Tibial artery (tissue), 4 donors: ENCODE data around the gene PARN.

Experiments used
- DNase-seq, 2 donors: peaks; one replicate each; pipeline ENCODE4 v3.0.0-alpha.2; 2019
- H3K27ac ChIP-seq, 2 donors: fragments of 200-600 bp; sonication (generic) in 1 of 2; 1 replicate in 1 of 2; 2 replicates in 1 of 2; pipeline ENCODE4 v1.5.1; 2018 to 2019; ENCODE audit warnings: mild to moderate bottlenecking in 1 of 2
- H3K27me3 ChIP-seq, 2 donors: fragments of 200-600 bp; sonication (generic) in 1 of 2; one replicate each; pipeline versions ENCODE4 v1.5.1 to v1.6.0; 2016 to 2019
- H3K36me3 ChIP-seq, 3 donors: fragments of 200-600 bp; sonication (generic) in 2 of 3; one replicate each; pipeline ENCODE4 v1.5.1; 2016 to 2019; ENCODE audit warnings: mild to moderate bottlenecking in 2 of 3
- H3K4me1 ChIP-seq, 4 donors: fragments of 200-600 bp; sonication (generic) in 2 of 4; 1 replicate in 3 of 4; 2 replicates in 1 of 4; pipeline ENCODE4 v1.5.1; 2016 to 2019
- H3K4me3 ChIP-seq, 2 donors: fragments of 200-600 bp; sonication (generic) in 1 of 2; 1 replicate in 1 of 2; 2 replicates in 1 of 2; pipeline ENCODE4 v1.5.1; 2018 to 2019; ENCODE audit warnings: mild to moderate bottlenecking in 2 of 2
- H3K9me3 ChIP-seq, 3 donors: fragments of 200-600 bp; sonication (generic) in 1 of 3; one replicate each; pipeline ENCODE4 v1.5.1; 2016 to 2019
- CTCF ChIP-seq, 2 experiments: fragments of 200-600 bp in 1 of 2; fragments of 450-650 bp in 1 of 2; IDR thresholded peaks; one replicate each; pipeline ENCODE4 v1.5.1; 2017 to 2019; ENCODE audit warnings: antibody characterized with exemption in 2 of 2, mild to moderate bottlenecking in 1 of 2, moderate library complexity in 1 of 2
- intact Hi-C: fragments of 100-400 bp; cut with DNase I; formaldehyde crosslinking; loops from one replicate; pipeline ENCODE4 v1.15.0; 2023; ENCODE audit warnings: low total_unique reads

The PARN gene

DNA sequence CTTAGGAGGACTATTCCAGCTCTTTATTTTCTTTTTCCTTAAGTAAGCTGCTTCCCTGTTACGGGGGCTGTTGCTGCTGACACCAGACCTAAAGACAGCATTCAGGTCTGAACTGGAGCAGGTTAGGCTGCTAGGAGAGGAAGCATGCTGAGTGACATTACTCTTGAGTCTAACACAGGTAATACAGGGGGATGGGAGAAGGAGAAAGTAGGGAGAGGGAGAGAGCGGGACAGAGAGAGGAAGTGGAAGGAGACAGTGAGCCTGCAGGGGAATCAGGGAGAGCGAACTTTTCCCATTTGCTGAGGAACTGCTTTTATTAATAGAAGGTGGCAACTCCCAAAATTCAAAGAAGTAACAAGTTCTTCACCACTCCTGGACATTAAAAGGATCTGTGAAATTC lies 130.9 kb downstream of the PARN start:
- no peak overlapping the region for H3K27ac ChIP-seq
- peaks cover 0 to 41% (median 28%) of the 10 kb centered on the region in 4 donors for H3K4me1 ChIP-seq
- no peaks in the 10 kb centered on the region for H3K9me3 ChIP-seq
- DNase-seq = no peak
- H3K27me3 ChIP-seq = no peaks in the 10 kb centered on the region
- H3K4me3 ChIP-seq = no peak overlapping the region
- intact Hi-C loops = no loop called here
- no peak for TF ChIP-seq CTCF (IDR thresholded peaks at IDR 0.05)
- H3K36me3 ChIP-seq = no peaks in the 10 kb centered on the region

DNA sequence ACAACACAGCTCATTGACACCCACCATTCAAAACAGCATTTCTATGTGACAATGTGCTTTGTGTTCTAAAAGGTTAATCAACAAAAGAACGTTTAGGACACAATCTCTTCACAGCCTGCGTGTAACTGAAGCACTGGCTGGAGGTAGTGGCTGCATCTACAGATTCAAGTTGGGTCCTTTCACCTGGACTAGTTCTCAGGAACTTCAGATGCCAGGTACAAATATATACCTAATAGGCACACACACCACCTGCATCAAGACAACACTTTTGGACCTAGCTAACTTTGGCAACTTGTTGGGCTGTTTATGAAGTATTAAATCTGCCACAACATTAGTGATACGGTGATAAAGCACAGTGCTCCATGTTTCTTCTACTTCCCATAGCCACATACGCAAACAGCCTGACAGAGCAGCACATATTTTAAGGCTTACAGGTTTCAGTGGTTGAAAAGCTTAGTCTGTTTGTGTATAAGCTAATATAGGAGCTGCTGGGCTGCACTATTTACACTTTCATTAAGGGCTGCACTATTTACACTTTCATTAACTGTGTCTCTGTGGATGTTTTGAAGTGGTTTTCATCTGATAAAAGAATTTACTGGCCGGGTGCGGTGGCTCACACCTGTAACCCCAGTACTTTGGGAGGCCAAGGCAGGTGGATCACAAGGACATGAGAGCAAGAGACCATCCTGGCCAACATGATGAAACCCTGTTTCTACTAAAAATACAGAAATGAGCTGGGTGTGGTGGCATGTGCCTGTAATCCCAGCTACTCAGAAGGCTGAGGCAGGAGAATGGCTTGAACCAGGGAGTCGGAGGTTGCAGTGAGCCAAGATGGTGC lies 132.6 kb downstream of the PARN start:
- Histone ChIP-seq H3K36me3 (no peaks in the 10 kb centered on the region), H3K4me3 (no peak overlapping the region), H3K27me3 (no peaks in the 10 kb centered on the region), H3K27ac (no peak overlapping the region), H3K4me1 (peaks cover 0 to 38% (median 25%) of the 10 kb centered on the region in 4 donors), H3K9me3 (no peaks in the 10 kb centered on the region)
- intact Hi-C loops = no loop called here
- TF ChIP-seq CTCF (IDR thresholded peaks at IDR 0.05) = no peak
- no peak for DNase-seq

GRCh38 chr16:14496786-14497185 lies 133.3 kb downstream of the PARN start:
- TF ChIP-seq CTCF (IDR thresholded peaks at IDR 0.05) = no peak
- H3K27ac ChIP-seq = no peak overlapping the region
- peaks cover 0 to 31% (median 19%) of the 10 kb centered on the region in 4 donors for H3K4me1 ChIP-seq
- no peak overlapping the region for H3K4me3 ChIP-seq
- no peak for DNase-seq
- H3K36me3 ChIP-seq = no peaks in the 10 kb centered on the region
- H3K9me3 ChIP-seq = no peaks in the 10 kb centered on the region
- no peaks in the 10 kb centered on the region for H3K27me3 ChIP-seq
- intact Hi-C loops = no loop called here

GRCh38 chr16:14496047-14496770 lies 133.9 kb downstream of the PARN start:
- H3K27me3 ChIP-seq = no peaks in the 10 kb centered on the region
- H3K36me3 ChIP-seq = no peaks in the 10 kb centered on the region
- H3K27ac ChIP-seq = no peak overlapping the region
- TF ChIP-seq CTCF (IDR thresholded peaks at IDR 0.05) = no peak
- H3K9me3 ChIP-seq = no peaks in the 10 kb centered on the region
- no peak for DNase-seq
- H3K4me3 ChIP-seq = no peak overlapping the region
- H3K4me1 ChIP-seq = peaks cover 0 to 26% (median 15%) of the 10 kb centered on the region in 4 donors
- intact Hi-C loops = no loop called here

DNA sequence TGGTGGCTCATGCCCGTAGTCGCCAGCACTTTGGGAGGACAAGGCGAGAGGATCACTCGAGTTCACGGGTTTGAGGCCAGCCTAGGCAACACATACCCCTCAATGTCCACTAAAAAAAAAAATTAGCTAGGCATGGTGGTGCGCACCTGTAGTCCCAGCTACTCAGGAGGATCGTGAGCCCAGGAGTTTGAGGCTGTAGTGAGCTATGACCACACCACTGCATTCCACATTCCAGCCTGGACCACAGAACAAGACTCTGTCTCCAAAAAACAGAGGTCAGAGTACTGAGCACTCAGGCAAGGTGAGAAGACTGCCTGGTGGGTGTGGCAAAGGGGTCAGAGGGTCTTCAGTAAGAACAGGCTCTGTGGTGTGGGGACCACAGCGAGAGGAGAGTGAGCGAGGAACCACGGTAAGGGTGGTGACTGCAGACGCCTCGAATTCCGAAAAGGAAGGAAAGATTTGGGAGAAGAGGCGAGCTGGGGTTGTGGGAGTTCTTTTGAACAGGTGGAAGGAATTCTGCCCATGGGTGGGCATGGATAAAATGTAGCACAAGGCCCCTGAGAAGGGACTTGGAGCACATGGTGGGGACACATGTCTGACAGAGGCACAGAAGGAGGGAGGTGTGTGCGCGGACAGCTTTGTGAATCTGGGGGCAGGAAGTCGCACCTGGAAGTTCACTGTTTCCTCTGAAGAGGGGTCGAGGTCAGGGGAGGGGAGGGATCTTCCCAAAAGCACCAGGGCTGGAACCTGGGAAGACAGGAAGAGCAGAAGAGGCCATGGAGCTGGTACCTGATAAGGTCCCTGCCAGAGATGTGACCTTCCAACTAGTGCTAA lies 134.6 kb downstream of the PARN start:
- Histone ChIP-seq H3K4me3 (no peak overlapping the region), H3K27ac (no peak overlapping the region), H3K27me3 (no peaks in the 10 kb centered on the region), H3K36me3 (no peaks in the 10 kb centered on the region), H3K9me3 (no peaks in the 10 kb centered on the region), H3K4me1 (peaks cover 0 to 18% (median 9%) of the 10 kb centered on the region in 4 donors)
- no peak for TF ChIP-seq CTCF (IDR thresholded peaks at IDR 0.05)
- intact Hi-C loops = no loop called here
- DNase-seq = no peak
